NCI-H2081 (cell line): ENCODE results near the gene MCAT.

Source experiments
- DNase-seq, 2 experiments: peaks; one replicate each; lab custom pipeline; 2025; lab: John Stamatoyannopoulos, UW

The MCAT gene

DNA sequence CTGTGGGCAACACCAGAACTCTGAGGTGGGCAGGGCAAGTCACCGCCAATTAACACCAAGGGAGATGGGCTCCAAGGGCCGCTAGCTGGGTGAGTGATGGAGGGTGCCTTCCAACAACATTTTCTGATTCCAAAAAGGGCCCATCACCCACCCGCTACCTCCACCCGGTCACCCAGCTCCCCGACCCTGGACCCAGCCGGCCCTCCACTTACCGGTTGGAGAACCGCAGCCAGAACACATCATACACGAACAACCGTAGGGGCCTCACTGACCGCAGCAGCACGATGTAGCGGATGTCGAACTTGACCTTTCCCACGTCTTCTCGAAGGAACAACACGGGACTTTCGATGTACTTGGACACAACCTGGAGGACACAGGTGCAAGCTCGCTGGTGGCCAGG lies 29.0 kb upstream of the MCAT start:
- no peak for DNase-seq

DNA sequence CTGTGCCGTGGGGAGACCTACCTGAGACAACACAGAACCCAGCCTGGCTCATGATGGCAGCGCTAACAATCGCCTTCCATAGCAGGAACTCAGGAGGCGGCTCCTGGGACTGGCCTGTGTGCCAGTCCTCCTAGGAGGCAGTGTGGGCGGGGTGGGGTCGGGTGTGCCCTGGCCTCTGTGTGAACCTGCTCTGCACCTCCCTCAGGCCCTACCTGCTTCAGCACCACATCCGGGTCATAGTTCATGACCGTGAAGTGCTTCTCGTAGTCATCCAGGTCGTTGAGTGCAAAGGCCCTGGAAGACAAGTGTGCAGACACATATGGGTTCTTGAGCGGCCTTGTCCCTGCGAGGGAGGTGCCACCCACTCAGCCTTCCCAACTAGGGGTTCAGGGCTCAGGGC lies 28.4 kb upstream of the MCAT start:
- no peak for DNase-seq

DNA sequence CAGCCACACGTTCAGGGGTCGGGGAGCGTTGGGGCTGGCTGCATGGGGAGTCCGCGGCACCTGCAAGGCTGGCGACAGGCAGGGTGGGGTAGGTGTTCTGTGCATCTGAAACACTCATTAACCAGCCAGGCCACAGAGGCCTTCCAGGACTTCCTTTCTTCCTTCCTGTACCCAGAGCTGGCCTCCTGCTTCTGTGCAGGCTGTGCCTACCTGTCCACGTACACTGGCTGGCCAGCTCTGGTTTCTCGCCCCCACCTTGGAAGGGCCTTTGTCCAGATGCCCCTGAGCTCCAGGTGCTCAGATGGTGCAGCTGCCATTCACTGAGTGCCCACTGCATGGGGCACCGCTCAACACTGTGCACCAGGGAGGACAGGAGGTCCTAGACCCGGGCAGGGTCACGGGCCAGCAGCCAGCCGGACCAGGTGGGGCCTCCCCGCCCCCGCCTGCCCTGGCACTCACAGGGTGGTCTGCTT lies 27.9 kb upstream of the MCAT start:
- no peak for DNase-seq

DNA sequence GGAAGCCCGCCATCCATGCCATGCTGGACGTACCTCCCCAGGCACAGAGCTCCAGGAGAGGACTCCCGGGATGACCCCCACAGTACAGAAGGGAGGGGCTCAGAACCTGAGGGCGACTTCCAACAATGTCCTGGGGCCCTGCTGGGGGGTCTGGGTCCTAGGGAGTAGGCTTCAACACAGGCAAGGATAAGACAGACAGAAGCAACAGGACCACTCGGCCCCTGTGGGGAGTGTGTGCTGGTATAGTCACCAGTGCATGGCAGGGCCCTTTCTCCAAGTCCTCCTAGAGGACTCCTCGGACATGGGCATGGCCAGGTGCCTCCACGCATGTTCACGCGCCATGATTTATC lies 26.9 kb upstream of the MCAT start:
- no peak for DNase-seq

DNA sequence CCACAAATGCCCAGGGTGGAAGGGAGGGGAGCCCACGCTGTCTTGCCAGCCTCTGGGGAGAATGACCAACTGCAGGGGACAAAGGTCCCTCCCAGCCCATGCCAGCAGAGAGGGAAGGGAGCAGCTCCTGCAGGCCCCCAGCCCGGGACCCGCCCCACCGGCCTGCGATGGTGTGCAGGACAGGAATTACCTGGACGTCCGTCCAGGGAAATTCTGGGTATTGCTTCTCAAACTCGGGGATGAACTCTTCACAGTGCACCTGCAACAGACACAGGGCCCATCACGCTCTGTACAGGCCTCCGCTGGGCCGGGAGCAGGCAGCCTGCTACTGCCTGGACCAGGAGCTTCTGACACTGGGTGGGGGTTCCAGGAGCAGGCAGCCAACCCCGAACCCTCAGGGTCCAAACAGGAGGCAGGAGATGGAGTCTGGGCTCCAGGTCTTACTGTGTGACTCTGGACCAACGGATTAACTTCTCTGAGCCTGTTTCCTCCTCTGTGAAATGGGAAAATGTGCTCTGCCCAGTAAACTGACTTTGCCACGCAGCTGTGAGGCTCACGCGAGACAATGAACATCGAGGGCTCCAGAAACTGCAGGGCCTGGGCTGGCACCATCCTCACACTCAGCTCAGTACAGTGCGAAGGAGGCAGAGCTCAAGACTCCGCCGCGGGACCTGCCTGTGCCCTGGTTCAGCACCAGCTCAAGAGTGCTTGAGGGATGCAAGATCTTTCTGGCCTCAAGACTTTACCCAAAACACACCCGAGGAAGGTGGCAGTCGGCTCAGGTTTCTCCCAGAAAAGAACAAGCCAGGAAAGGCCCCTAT lies 26.3 kb upstream of the MCAT start:
- no peak for DNase-seq

DNA sequence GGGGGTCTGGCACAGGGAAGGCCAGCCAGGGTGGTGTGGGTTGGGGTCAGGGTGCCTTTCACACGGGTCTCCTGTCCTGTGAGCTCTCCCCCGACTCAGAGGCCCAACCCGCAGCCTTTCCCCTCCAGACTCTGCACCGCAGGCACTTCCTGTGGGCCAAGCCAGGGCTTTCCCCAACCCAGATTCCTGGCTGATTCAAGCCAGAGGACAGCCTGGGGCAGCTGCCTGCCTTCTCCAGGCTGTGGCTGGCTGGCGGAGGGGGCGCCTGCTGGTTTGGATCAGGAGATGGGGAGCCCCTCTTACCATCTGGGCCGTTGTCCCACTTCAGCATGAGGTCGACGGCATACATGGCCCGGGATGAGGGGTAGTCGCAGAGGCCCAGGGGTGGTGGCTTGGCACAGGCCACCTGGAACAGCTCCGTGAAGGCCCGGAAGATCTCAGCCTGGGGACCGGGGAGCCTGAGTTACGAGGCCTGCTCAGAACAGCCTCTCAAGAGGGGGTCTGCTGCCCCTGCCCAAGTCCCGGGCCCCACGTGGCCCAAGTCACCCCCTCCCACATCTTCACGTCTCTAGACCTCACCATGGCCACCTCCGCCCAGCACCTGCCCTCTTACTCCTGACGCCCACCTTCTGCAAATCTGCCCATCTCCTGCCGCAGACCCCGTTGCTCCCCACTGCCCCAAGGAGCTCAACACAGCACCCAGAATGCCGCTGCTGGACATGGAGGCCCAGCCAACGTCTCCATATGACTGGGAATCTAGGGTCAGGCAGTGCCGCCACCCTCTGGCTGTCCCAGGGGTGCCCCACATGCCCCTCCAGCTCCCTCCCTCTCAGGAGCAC lies 25.5 kb upstream of the MCAT start:
- DNase-seq = no peak

DNA sequence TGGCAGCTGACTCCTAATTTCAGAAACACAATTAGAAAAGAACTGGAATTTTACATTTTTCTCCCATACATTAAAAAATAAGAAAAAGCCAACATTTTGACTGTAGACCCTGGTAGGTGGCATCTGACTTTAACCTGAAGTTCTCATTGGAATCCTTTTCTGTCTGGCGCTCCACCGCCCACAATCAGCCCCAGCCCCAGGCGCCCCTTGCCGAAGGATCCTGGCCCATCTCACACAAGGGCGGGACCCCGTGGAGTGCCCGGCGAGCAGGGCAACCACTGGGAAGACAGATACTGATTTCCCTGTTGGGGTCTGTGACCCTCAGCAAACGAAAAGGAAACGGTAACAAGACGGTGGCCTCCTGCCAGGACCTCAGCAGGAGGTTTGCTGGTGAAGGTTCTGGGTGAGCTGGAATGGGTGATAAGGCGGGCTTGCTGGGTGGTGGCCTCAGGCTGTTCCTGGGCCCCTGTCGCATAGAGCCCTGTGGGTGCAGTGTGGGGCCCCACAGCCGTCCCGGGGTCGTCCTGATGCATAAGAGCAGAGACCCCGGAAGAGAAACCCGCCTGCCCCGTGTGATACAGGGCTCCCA lies 23.9 kb upstream of the MCAT start:
- no peak for DNase-seq

DNA sequence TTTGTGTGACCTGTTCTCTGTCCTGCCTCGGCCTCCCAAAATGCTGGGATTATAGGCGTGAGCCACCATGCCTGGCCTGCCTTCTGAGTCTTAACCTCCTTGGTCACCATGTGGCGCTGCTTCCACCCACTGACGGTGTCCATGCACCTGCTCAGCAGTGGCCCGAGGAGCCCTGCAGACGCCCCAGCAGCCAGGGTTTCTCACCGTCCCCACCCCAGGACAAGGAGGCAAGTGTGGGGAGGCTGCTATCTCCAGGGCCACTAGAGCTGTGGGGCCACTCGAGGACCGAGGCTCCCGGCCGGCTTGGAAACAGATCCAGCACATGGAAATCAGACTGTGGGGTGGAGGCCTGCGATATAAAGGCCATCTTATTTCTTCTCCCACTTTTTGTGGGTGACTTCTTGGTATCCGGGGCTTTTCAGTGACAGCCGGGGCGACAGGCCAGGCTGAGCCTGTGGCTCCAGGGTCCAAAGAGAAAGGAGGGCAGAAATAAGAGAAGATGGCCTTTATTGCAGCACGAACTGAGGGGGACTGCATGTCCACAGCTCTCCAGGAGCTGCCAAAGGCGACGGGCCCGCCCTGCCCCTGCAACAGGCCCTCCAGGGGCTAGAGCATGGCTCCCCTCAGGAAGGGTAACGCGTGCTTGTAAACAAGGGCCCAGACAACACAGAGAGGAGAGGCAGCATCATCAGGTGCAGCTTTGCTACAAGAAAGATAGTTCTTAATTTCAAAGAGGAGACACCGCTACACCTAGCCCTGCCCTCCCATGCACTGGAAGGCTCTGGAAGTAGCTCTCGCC lies 23.1 kb upstream of the MCAT start:
- DNase-seq = no peak

DNA sequence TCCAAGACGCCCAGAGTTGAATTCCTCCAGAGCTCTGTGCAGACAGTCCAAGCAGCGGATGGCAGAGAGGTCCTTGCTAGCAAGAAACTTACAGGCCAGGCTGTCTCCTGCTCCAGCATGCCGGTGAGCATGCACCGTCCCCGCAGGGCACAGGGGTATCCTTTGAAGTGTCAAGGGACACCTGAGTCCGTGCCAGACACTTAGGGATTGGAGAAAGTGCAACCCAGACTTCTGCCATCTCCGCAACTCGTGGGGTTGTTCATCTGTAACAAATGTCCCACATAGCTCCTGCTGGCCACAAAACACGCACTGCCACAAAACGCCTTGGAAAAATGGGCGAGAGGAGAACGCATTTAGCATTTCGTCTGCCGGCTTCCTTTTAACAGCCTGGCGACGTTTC lies 21.4 kb upstream of the MCAT start:
- DNase-seq = no peak

DNA sequence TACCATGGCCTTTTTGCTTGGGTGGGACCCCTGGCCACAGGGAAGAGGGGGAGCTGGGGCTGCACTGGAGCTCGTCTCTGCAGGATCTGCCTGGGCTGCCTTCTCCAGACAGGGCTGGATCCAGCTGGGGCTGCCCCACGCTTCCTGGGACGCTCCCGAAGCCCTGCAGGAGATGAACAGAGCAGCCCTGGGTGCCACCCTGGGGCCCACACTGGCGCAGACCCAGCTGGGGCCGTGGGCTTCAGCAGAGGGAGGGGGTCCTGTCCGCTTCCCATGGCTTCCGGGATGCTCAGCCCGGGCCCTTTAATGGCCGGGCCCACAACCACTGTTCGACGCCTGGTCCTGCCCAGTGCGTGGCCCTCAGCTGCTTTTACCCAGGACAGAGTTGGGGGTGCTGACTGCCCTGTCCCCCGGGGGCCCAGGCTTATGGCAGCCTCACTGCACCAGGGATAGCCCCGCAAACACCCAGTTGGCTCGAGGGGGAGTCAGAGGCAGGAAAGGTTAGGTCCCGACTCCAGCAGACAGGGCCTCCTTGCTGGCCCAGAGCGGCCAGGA lies 20.1 kb upstream of the MCAT start:
- DNase-seq = no peak

DNA sequence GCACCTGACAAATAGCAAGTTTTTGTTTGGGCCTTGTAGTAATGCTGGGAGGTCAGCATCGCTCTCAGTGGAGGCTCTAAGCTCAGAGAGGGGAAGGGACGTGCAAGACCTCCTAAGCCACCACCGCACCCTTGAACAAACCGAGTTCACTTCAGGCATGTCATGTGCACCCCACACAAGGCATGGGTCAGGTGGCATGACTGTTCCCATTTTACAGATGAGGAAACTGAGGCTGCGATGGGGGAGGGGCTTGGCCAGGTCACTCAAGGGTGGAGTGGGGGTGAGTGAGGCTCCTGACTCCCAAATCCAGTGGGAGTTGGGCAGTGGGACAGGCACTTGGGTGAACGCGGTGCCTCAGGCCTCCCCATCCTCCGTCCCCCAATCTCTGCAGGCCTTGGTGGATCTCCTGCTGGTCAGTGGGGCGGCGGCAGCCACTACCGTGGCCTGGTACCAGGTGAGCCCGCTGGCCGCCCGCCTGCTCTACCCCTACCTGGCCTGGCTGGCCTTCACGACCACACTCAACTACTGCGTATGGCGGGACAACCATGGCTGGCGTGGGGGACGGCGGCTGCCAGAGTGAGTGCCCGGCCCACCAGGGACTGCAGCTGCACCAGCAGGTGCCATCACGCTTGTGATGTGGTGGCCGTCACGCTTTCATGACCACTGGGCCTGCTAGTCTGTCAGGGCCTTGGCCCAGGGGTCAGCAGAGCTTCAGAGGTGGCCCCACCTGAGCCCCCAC lies 19.4 kb upstream of the MCAT start:
- DNase-seq = no peak

DNA sequence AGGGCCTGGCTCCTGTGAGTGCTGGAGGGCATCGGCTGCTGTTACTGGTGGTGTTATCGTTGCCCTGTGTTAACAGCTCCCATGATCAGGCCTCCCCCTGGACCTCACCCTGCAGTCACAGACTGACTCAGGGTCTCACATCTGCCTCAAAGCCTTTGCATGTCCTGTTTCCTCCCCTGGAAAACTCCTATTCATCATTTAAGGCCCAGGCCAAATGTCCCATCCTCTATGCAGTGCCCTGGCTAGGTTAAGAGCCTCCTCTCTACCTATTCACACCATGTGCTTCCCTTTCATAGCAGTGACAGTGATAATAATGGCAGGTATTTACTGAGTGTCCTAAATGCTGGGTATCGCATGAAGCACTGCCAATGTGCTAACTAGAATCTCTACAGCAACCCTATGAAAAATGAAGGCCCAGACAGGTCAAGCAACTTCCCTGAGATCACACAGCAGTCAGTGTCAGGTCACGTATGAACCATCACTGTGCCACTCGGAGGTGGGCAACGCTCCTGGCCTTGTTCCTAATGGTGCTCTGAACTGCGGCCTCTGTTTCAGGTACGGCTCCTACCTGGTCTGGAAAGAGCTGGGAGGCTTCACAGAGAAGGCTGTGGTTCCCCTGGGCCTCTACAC lies 17.4 kb upstream of the MCAT start:
- DNase-seq = no peak

DNA sequence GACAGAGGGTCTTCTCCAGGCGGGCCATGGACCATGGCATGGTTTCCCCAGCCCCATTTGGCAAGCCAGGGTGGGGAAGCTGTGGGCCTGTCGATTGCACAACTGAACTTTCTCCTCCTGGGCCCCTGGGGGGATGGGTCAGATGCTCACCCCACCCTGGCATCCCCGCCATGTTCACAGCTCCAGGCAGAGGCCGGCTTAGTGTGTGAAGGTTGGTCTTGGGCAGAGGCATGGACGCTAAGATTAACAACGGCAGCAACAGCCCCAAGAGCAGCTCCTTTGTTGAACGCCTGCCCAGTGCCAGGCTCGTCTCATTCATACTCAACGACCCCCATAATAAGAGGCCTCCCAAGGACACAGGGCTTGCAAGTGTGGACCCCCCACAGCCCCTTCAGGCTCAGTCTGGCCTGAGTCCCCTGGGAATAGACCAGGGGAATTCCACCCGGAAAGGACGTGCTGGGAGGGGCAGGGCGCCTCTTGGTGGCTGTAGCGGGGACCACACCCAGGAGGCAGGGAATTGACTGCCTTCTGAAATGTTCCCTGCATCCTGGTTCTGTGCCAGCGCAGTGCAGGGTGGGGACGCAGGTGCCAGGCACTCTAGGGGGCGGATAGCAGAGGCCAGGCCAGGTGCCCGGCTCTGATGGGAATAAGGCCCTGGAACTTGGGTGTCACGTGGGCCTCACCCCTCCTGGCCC lies 16.4 kb upstream of the MCAT start:
- DNase-seq = peak in 1 of 2 experiments; percentile 25

DNA sequence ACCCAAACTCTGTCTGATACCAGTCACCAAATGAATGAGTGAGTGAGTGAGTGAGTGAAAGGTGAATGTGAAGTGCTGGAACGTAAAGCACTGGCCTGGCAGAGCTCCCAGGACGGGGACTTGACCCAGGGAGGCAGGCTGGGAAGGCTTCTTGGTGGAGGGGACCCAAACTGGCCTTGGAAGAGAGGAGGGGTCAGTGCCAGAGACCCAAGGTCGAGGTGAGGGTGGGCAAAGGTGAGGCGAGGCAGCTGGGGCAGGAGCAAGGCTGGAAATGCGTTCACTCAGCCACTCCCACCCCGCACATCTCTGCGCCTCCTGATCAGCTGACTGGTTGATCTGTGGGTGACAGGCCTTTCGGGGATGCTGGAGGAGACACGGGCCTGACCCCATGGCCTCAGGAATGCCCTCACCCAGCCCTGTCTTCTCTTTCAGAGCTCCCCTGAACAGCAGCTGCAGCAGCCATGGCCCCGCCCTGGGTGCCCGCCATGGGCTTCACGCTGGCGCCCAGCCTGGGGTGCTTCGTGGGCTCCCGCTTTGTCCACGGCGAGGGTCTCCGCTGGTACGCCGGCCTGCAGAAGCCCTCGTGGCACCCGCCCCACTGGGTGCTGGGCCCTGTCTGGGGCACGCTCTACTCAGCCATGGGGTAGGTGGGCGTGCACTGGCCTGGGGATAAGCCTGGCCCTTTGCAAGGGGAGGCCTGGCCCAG lies 15.7 kb upstream of the MCAT start:
- DNase-seq = no peak

DNA sequence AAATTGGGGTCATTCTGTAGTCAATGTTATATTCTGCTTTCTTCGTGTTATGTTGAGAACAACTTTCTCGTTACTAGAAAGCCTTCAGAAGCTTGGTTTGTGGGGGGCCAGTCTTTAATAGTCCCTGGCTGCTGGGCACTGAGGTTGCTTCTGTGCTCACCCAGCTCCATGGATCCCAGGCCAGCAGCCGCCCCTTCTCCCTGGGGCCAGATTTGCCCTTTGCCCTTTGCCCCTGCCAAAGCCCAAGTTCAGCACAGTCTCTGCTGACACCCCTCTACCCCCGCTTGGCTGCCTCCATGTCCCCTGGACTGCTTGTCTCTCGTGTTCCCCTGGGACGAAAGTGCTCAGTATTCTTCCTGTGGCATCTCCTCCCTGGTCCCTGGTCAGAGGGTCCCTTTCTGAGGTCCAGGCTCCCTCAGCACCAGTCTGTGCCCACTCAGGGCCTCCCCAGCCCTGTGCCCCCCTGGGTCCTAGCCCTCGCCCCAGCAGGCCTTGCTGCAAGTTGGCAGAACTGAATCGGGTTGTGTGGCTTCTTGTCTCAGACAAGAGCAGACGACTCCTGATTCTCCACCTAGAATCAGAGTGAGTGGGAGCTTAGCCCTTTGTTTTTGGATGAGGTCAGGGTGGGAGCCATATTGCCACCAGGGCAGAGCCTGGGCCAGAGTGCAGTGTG lies 14.8 kb upstream of the MCAT start:
- no peak for DNase-seq

DNA sequence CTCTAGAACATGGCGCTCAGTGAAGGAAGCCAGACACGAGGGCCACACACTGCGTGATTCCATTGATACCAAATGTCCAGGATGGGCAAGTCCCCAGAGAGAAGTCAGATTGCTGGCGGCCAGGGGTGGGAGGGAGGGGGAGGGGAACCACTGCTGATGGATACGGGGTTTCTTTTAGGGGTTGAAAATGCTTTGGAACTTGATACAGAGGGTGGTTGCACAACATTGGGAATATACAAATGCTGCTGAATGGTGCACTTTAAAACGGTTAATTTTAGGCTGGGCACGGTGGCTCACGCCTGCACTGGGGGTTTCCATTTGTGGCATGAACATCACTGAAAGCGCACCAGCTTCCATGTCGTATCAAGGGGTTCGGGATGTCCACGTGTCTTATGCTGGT lies 13.2 kb upstream of the MCAT start:
- no peak for DNase-seq

DNA sequence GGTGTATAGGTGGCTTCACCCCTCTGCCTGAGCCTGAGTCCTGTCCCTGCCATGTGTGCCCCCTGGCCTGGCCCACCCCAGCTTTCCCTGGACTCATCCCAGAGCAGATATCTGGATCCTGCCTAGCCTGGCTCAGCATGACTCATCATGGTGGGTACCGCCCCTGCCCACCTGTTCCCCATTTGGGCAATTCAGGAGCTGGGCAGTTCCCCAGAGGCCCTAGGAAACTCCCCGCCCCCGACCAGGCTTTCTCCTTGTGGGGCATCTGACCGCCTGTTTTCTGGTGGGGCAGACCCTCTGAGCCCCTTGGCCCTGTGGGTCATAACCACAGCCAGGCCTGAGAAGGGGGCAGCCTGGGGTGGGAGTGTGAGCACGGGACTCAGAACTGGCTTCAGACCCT lies 12.6 kb upstream of the MCAT start:
- no peak for DNase-seq

DNA sequence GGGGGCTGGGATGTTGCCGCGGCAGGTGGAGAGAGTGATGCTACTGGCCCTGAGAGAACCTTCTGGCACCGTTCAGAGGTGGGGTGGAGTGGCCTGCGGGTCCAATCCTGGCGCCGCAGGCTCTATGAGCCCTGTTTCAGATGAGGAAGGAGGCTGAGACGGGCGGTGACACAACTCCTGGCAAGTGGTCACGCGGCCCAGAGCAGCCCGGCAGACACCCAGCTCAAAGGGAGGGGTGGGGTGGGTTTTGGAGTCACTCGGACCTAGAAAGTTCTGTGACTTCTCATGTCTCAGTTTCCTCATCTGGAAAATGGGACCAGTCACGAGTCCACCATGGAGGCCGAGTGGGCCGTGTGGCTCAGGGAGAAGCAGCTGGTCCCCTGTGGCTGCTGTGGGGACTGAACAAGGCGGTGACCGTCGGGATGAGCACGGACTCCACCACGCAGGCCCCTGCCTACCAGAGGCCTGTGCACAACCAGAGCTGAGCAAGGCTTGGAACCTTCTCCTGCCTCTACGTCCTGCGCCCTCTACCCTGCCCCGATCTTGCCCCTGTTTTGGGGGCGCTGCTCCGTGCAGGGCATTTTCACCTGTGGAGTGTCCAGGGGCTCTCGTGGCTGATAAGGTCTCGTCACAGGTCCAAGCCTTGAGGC lies 11.8 kb upstream of the MCAT start:
- no peak for DNase-seq
